ENCODE data around the gene ZNF830. TPM values are rescaled to one million over a fixed set of nuclear protein-coding genes. Genes with fewer than 3 reads are reported as not detected.

ZNF830 gene
- total and polyA plus RNA-seq, 2 donors (not counting 3 experiments of a cell fraction or from before 2014, with no cell fraction given) = 3.1 to 13.9 TPM

DNA sequence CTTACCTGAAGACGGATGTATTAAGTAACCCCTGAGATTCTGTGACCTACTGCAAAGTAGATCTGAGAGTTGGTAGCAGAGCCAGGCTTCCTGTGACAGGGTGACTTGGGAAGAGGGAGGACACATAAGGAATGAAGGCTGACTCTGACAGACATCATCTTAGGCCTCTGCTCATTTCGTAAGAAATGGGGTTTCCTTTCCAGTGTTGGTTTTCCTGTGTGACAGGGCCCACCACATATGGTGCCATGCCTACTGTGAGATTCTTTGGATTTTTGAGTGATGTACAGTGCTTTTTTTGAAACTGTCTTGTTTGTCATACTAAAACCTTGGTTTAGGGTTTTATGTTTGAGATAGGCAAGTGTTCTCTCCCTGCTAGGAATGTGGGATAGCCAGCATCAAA, 31.7 kb downstream of the ZNF830 start:
- no peak overlapping the region for H3K27ac ChIP-seq (ENCODE audit: insufficient read depth, low read depth, low read length)
- H3K36me3 ChIP-seq (ENCODE audit: control insufficient read depth in 2 of 2, extremely low read depth in 1 of 2, insufficient read depth in 2 of 2, low read length in 2 of 2) = peaks cover 3 to 16% of the 10 kb centered on the region in 2 experiments
- no peaks in the 10 kb centered on the region for H3K9me3 ChIP-seq (replicated peaks; ENCODE audit: control insufficient read depth, insufficient read depth, low read length)
- dilution Hi-C loops (cut with MboI; ENCODE audit: extremely low pct_ligation_motif_present, low sequenced_read_pairs) = loop anchor here (25.0 kb wide), 1 partner anchor 119 kb away; the partner anchor contains the start of genes FNDC8 and RAD51D
- H3K27me3 ChIP-seq (ENCODE audit: control insufficient read depth in 2 of 2, insufficient read depth in 2 of 2, low read length in 2 of 2) = no peaks in the 10 kb centered on the region
- H3K9me1 ChIP-seq (replicated peaks; ENCODE audit: control insufficient read depth, extremely low read depth, insufficient read depth, low read length) = no peaks in the 10 kb centered on the region
- no peak for FAIRE-seq
- ChIA-PET POLR2A (no interaction called here), CTCF (interaction anchor here (5.0 kb wide), 1 partner anchor 97 kb away, joined by 23 read pairs; no protein-coding TSS in a partner anchor)
- DNase-seq (ENCODE audit: low read depth, low spot score) = no peak
- no peaks in the 10 kb centered on the region for H3K79me2 ChIP-seq (ENCODE audit: control insufficient read depth, insufficient read depth, low read length)
- no peak overlapping the region for H3K9ac ChIP-seq (replicated peaks; ENCODE audit: extremely low read depth, insufficient read depth, low read length)
- intact Hi-C loops (cut with micrococcal nuclease) = no loop called here
- no peaks in the 10 kb centered on the region for H3K4me1 ChIP-seq (ENCODE audit: control insufficient read depth, extremely low read depth, insufficient read depth, low read length)
- no peak overlapping the region for H2AFZ ChIP-seq (ENCODE audit: low read depth, low read length)
- TF ChIP-seq FOS (IDR thresholded peaks at IDR 0.05; ENCODE audit: borderline replicate concordance, insufficient read depth, low read length) (no peak), POLR2AphosphoS5 (IDR thresholded peaks at IDR 0.05; ENCODE audit: insufficient read depth, low read depth, low read length) (no peak)
- no TSS peak for BruUV-seq (replicated peaks)
- H4K20me1 ChIP-seq (replicated peaks; ENCODE audit: control insufficient read depth, extremely low read depth, insufficient read depth, low read length) = no peaks in the 10 kb centered on the region
- no peak overlapping the region for H3K4me3 ChIP-seq (replicated peaks in 1 of 3; ENCODE audit: insufficient read depth in 1 of 3, low read depth in 1 of 3, low read length in 3 of 3)
- H3K4me2 ChIP-seq (ENCODE audit: insufficient read depth, low read length) = no peak overlapping the region

DNA sequence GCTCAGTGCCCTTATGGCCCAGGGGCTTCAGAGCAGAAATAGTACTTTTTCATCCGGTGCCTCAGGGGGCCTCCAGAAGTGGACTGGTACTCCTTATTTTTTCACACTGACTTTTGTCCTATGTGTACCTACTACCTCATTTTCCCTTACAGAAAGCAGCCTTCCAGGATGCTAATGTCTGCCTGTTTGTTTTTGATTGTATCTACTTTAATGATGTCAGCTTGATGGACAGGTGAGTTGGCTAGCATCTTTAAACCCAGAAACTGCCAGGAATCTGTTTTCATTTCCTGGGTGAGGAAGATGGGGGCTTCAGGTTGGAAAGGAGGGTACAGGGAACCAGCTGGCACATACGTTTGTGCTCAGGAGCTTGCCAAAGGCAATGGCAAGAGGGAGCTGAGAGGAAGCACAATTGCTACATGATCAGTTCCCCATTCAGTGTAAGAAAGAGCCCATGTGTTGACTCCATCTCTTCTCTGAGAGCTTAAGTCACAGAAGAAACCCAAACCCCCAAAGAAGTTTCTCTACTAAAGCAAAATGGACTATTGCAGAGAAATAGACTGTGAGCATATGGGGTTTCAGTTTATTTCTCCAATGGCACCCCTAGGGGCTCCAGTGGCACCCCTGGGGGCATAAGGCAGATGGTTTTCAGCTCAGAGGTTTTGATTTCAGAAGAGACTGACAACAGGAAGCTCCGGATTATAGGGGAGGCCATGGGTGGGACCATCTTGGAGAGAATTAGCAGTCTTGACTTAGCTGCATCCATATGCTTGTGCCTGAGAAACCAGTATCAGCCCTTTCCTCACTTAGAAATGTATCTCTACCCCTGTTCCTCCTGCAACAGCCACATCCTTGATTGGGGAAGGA, 35.3 kb downstream of the ZNF830 start:
- Histone ChIP-seq H3K4me1 (ENCODE audit: control insufficient read depth, extremely low read depth, insufficient read depth, low read length) (peaks cover 2% of the 10 kb centered on the region), H3K79me2 (ENCODE audit: control insufficient read depth, insufficient read depth, low read length) (no peaks in the 10 kb centered on the region), H3K9me1 (replicated peaks; ENCODE audit: control insufficient read depth, extremely low read depth, insufficient read depth, low read length) (no peaks in the 10 kb centered on the region), H3K36me3 (ENCODE audit: control insufficient read depth in 2 of 2, extremely low read depth in 1 of 2, insufficient read depth in 2 of 2, low read length in 2 of 2) (peaks cover 2 to 17% of the 10 kb centered on the region in 2 experiments), H3K27ac (ENCODE audit: insufficient read depth, low read depth, low read length) (no peak overlapping the region), H3K9ac (replicated peaks; ENCODE audit: extremely low read depth, insufficient read depth, low read length) (no peak overlapping the region), H3K9me3 (replicated peaks; ENCODE audit: control insufficient read depth, insufficient read depth, low read length) (no peaks in the 10 kb centered on the region), H3K4me2 (ENCODE audit: insufficient read depth, low read length) (no peak overlapping the region), H3K27me3 (ENCODE audit: control insufficient read depth in 2 of 2, insufficient read depth in 2 of 2, low read length in 2 of 2) (no peaks in the 10 kb centered on the region), H4K20me1 (replicated peaks; ENCODE audit: control insufficient read depth, extremely low read depth, insufficient read depth, low read length) (no peaks in the 10 kb centered on the region), H3K4me3 (replicated peaks in 1 of 3; ENCODE audit: insufficient read depth in 1 of 3, low read depth in 1 of 3, low read length in 3 of 3) (no peak overlapping the region), H2AFZ (ENCODE audit: low read depth, low read length) (no peak overlapping the region)
- no peak for DNase-seq (ENCODE audit: low read depth, low spot score)
- FAIRE-seq = no peak
- intact Hi-C loops (cut with micrococcal nuclease) = no loop called here
- no peak for TF ChIP-seq POLR2AphosphoS5 (IDR thresholded peaks at IDR 0.05; ENCODE audit: insufficient read depth, low read depth, low read length)
- no peak for TF ChIP-seq EZH2 (IDR thresholded peaks at IDR 0.05; ENCODE audit: borderline replicate concordance, low read depth, low read length, severe bottlenecking)
- TF ChIP-seq GATA2 (IDR thresholded peaks at IDR 0.05; ENCODE audit: insufficient read depth, insufficient read length, low read depth, low read length) = no peak
- TF ChIP-seq, protein P1, sequence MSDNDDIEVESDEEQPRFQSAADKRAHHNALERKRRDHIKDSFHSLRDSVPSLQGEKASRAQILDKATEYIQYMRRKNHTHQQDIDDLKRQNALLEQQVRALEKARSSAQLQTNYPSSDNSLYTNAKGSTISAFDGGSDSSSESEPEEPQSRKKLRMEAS (IDR thresholded peaks at IDR 0.05; ENCODE audit: insufficient read depth, insufficient read length) = no peak
- ChIA-PET POLR2A (no interaction called here), CTCF (interaction anchor here (0.7 to 5.0 kb wide), 7 partner anchors 12 to 454 kb away, joined by 3 to 48 read pairs (median 6); partner anchors contain the start of genes FNDC8, RAD51D and RFFL)
- no TSS peak for BruUV-seq (replicated peaks)
- dilution Hi-C loops (cut with MboI; ENCODE audit: extremely low pct_ligation_motif_present, low sequenced_read_pairs) = loop anchor here (25.0 kb wide), 1 partner anchor 116 kb away; the partner anchor contains the start of genes FNDC8 and RAD51D
